Anterior cingulate cortex (tissue), 58 donors: Measurements from ENCODE around the gene PTPRC.
A peak's percentile ranks its signal among the peaks of the same experiment; 100 is the strongest.

Experiments used
- DNase-seq, 58 donors: peaks; one replicate each; lab custom pipeline; 2025; lab: John Stamatoyannopoulos, UW

Gene PTPRC

DNA sequence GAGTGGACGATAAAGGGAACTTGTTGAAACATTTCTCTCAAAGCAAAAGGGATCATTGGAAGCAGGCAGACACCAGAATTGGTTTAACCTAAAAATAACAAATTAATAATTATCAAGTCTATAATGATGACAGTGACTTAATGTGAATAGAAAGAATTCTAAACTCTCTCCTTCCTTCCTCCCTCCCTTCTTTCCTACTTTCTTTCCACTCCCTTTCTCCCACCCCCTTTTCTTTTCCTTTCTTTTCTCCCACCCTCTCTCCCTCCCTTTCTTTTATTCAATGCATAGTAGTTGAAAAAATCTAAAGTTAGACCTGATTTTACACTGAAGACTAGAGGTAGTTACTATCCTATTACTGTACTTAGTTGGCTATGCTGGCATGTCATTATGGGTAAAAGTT, 55.7 kb downstream of the PTPRC start:
- DNase-seq, result no peak

DNA sequence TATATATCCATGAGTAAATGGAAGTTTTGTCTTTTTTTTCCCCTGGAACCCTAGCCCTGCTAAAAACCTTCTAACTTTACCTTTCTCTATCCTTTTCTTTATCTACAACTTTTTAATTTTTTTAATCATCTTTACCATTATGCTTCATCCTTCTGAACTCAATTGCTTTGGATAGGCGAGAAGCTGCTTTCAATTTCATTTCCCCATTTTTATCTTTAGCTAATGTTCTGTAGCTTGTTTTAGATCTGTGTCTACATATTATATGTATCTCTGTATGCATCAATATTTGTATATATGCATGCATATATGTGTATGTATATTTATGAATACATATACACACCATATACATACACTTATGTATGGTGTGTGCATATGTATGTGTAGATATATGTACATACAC, 57.4 kb downstream of the PTPRC start:
- no peak for DNase-seq

DNA sequence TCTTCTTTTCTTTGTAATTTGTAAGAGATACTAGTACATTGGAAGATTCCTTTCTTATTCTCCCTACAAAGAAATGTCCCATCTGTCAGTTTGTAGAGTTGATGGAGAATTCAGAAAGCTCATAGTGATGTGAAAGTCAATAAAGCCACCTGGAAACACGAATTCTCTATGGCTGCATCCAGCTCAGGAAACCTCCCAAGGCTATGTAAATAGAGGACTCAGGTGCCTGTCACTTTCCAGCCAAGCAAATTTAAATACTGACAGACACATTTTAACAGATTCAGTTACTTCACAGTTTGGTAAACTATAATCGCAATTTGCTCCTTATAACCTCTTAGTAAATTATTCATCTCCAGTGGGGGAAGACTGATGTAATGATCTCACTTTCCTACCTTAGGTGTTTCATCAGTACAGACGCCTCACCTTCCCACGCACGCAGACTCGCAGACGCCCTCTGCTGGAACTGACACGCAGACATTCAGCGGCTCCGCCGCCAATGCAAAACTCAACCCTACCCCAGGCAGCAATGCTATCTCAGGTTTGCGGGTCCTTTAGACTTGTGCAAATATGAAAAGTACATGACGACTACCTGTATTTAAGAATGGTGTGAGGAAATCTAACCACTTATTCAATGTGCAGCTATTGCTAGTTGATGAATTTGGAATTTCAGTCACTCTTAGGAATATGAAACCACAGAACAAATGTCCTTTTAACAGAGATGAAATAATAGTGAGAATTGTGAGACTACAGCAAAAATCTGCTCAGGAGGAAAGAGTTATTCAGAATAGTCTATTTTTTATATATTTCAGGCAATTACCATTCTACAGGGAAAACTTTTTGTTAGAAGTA, 60.6 kb downstream of the PTPRC start:
- peak in 11 of 58 donors; percentile 2 to 26 (median 5) for DNase-seq

DNA sequence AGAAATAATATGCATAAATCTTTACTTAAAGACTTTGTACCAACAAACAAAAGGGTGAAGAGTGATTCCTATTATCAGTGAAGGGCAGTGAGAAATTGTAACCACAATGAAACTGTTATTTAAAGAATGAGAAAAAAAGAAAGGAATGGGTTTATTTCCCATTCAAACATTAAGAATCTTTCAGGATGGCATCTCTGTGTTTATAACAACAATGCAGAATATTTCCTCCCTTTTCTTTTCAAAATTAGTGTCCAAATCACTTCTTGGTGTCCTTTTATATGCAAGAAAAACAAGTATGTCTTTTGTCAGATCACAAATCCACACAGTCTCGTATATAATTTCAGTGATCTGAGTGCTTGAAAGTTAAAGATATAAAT, 61.2 kb downstream of the PTPRC start:
- DNase-seq, result no peak

GRCh38 chr1:198700396-198700795, 61.6 kb downstream of the PTPRC start:
- DNase-seq, result no peak

DNA sequence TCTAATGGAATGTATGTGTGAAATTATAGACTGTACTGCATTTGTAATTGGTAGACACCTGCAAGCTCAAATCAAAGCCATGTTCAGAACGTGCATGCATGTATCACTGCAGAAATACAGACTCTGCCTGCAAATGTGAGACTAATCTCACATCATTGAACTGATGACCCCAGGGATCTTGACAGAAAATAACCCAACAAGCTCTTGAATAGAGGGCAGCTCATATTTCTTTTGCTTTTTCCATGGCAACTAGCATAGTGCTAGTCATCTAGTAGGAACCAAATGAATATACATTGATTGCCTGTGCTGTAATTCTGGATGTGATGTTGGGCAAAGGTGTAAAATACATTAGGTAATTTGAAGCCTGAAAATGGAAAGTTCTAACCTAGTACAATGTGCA, 62.4 kb downstream of the PTPRC start:
- DNase-seq, result no peak

GRCh38 chr1:198701766-198702539, 63.1 kb downstream of the PTPRC start:
- no peak for DNase-seq

GRCh38 chr1:198708761-198709525, 70.1 kb downstream of the PTPRC start:
- no peak for DNase-seq

DNA sequence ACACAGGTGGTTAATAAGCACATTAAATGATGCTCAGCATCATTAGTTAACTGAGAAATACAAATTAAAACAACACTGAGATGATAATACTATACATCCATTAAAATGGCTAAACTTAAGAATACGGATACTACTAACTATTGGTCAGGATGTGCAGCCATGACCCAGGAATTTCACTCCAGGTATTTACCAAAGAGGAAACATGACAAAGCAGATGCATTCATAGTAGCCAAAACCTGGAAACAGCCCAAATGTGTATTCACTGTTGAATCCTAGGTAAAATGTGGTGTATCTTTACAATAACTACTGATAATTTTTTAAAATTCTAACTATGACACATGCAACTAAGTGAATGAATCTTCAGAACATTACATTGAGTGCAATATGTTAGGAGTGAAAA, 73.0 kb downstream of the PTPRC start:
- DNase-seq, result no peak

- DNase-seq, result no peak
Observed at GRCh38 chr1:198713081-198713480, 74.2 kb downstream of the PTPRC start.

DNA sequence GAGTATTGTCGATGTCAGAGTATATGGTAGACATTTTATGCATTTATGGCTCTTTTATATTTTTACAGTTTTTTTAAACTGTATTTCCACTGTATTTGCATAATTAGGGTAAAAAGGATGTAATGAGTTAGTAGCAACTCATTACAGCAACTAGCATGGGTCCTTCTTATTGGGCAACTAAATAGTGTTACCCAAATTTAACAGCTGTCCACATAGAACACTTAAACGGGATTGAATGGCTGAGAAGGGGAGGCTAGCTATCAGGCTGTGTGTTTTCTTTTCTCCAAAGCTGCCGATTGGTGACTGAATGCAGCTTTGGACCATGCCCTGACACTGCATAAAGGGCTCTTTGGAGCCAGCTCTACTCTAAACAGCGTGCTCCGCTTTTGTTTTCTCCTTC, 75.4 kb downstream of the PTPRC start:
- no peak for DNase-seq

DNA sequence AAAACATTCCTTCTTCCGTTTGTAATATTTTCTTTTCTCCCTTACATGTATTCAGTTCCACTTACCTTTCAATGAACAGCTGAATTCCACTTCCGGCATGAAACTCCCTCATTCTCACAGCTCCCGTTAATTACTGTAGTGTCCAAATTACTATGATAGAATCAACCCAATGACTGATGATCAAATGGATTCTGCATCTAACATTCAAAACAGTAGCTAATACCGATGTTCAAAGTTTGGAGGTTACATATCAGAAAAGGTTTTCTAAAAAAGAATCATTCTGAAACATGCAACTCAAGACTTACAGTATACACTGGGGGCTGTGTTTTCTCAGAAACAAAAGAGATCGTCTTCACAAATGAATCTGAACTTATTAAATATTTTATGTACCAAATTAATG, 77.2 kb downstream of the PTPRC start:
- DNase-seq, result no peak

DNA sequence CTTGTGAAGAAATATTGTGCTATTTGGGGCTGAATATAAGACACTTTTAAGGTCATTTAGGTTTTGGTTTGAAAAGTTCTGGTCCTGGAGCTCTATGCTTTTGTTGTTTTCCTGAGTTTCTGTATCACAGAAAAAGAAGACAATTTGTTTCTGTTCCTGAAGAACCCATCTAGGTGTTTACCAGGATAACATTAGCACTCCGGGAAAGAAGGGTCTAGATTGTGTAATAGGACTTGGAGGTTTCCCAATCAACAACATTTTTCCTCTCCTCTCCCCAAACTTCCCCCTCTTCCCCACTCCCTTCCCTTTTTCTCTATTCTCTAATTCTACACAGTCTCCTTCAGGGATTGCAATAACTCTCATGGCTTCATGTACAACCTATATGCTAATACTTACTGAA, 78.7 kb downstream of the PTPRC start:
- no peak for DNase-seq

DNA sequence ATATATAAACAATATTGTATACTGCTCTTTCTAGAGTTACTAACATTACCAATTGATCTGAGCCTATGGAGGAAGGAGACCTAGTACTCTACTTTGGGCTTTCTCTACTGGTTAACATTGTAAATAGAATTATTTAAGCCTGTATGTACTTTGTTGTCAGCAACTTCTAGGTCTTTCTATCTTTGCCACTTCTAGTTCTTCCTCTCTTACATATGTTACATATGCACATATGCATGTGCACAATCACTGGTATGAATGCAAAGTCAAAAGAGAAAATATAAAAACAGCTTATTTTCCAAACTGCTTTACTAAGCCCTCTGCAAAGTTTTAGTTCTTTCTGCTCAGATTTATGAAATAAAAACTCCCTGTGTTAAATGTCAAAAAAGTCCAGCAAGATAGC, 84.3 kb downstream of the PTPRC start:
- DNase-seq, result no peak

GRCh38 chr1:198725090-198725489, 86.2 kb downstream of the PTPRC start:
- DNase-seq, result no peak

- no peak for DNase-seq
Observed at GRCh38 chr1:198726455-198726854, 87.6 kb downstream of the PTPRC start.

- no peak for DNase-seq
Observed at GRCh38 chr1:198729195-198729863, 90.5 kb downstream of the PTPRC start.

DNA sequence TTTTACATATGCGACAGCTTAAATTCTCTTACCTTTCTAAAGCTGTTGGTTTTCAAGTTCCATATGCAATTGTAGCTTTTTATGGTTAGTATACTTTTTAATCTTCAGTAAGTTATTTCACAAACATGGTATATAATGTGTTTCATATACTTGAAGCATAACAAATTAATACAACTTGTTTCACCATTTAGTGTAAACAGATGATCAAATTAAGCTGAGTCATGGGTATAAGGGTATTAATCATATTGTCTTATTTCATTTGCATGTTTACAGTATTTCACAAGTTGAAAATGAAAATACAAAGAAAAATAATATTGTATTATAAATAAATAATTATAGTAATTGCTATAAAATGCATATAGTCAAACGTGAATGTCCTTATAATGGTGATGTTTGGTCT, 92.1 kb downstream of the PTPRC start:
- DNase-seq, result no peak

DNA sequence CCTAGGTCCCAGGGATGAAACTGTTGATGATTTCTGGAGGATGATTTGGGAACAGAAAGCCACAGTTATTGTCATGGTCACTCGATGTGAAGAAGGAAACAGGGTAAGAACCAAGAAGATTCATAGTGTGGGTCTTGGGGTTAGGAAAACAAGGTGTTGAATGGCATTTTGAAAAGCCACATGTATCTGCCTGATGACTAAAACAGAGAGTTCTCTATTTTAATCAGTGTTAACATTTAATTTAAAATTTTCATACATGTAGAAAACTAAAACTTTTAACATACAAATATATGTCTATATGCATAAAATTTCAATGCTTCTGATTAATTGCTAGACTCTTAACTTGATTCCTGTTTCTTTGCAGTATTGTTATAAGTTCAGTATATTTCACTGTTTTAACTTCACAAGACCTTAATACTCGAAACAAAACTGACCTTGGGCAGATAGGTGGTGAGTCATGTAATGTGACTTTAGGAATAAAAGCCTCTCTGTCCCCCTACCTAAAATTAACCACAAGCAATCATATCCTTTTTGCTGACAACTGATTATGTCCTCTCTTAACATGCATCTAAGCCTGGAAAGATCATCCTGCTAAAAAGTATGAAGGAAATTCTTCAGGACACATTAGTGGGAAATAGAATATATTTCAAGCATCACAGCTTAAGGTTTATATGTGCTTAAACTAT, 95.6 kb downstream of the PTPRC start:
- DNase-seq, result no peak

- no peak for DNase-seq
Observed at GRCh38 chr1:198741744-198742143, 102.9 kb downstream of the PTPRC start.
